HG03175 (cell line): ENCODE measurements around the gene C19orf38.

Source experiments
- ATAC-seq: cut with Tn5 transposase; IDR thresholded peaks from one replicate; pipeline ENCODE4 v1.9.1; 2021; ENCODE audit warnings: mild to moderate bottlenecking, moderate library complexity; ENCODE audit not compliant: unreplicated experiment

C19orf38 gene

DNA sequence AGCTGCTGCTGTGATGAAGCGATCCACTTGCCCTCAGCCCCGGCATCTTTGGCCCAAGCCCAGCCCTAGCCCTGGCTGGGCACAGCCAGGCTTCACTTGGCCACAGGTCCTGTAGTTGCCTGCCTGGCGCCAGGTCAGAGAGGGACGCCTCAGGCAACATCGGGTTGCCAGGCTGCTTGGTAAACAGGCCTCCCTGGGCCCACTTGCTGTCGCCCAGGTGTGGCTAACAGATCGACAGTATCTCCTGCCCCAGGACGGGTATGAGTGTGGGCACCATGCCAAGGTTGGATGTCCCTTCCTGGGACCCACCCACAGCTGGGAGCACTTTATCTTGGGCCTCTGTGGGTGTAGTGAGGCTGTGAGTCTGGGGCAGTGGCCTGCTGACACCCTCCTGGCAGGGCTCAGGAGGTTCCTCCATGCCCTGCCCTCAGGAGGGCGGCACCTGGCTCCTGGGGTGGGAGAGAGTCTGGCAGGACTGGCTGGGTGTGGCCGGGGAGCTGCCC, 51.0 kb downstream of the C19orf38 start:
- no peak for ATAC-seq

DNA sequence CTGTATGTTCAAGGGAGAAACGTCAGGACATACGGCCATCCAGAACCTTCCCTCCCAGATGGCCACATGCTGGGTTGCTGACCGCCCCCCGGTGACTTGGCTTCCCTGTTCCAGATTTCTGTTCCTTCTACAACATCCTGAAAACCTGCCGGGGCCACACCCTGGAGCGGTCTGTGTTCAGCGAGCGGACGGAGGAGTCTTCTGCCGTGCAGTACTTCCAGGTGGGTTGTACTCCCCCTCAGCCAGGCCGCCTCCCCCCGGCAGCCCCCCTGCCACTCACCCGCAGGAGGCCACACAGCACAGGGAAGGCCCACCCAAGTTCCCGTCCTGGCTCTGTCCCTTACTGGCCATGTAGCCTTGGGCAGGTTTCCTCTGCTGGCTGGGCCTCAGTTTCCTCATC, 59.7 kb downstream of the C19orf38 start:
- ATAC-seq = no peak

- no peak for ATAC-seq
Measured at GRCh38 chr19:10908380-10908960, 60.3 kb downstream of the C19orf38 start.

DNA sequence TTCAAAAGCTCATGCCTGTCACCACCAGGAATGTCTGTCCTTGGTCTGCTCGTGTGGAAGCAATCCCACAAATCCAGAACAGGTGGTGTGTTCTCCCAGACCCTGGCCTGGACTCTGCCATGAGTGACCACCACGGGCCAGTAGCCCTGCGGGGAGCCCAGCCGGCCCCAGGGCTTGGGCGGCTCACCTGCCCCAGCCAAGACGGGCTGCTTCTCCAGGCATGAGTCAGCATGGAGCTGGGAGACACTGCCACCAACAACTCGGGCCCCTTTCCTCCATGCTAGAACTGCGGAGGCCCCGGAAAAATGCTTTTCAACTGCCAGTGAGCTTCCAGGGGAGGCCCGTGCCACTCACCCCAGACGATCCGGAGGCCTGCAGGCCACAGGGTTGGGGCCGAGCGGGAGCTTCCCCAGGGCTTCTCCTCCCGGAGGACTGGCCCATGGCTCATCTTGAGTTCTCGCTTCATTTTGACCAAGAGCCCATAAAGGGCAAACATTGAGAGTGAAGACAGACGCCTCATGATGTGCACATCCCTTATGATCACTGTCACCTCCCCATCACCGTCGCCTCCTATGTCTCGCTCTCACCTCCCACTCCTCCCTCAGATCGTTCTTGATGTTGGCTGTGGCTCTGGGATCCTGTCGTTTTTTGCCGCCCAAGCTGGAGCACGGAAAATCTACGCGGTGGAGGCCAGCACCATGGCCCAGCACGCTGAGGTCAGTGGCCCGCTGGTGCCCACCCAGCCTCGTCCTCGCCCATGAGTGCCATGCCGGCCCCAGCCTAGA, 63.6 kb downstream of the C19orf38 start:
- ATAC-seq = no peak

DNA sequence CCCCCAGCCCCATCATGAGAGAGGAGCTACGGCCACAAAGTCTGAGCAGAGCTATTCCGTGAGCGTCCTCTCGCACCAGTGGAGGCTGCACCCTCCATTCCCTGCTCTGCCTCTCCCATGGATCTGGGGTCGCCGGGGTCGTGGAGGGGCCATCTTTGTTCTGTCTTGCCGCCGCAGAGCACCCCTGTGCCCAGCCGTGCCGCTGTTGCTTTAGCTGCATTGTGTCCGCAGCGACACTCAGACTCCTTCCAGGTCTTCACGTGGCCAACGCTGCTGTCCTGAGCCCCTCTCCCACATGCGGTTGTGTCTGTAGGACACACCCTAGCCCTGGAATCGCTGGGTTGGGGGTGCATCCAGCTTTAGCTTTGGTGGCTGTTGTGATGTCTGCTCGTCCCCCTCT, 64.4 kb downstream of the C19orf38 start:
- ATAC-seq = no peak

DNA sequence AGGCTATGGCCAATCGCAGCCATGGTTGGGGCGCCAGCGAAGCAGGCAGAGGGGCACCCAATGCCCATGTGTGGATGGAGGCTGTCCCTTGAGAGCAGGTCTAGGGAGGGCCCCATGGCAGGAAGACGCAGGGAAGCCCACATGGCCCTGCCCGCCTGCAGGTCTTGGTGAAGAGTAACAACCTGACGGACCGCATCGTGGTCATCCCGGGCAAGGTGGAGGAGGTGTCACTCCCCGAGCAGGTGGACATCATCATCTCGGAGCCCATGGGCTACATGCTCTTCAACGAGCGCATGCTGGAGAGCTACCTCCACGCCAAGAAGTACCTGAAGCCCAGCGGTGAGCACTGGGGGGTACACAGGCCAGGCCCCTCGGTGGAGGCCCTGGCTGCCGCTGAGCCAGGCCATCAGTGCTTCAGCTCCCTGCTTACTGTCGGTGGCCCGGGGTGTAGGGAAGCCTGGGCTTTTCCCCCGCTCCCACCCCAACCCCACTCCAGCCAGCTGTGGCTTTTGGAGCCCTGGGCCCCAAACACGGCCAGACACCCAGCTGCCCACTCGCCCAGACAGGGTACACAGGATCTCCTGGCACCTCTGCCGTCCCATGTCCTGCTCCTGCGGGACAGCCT, 65.6 kb downstream of the C19orf38 start:
- ATAC-seq = no peak

DNA sequence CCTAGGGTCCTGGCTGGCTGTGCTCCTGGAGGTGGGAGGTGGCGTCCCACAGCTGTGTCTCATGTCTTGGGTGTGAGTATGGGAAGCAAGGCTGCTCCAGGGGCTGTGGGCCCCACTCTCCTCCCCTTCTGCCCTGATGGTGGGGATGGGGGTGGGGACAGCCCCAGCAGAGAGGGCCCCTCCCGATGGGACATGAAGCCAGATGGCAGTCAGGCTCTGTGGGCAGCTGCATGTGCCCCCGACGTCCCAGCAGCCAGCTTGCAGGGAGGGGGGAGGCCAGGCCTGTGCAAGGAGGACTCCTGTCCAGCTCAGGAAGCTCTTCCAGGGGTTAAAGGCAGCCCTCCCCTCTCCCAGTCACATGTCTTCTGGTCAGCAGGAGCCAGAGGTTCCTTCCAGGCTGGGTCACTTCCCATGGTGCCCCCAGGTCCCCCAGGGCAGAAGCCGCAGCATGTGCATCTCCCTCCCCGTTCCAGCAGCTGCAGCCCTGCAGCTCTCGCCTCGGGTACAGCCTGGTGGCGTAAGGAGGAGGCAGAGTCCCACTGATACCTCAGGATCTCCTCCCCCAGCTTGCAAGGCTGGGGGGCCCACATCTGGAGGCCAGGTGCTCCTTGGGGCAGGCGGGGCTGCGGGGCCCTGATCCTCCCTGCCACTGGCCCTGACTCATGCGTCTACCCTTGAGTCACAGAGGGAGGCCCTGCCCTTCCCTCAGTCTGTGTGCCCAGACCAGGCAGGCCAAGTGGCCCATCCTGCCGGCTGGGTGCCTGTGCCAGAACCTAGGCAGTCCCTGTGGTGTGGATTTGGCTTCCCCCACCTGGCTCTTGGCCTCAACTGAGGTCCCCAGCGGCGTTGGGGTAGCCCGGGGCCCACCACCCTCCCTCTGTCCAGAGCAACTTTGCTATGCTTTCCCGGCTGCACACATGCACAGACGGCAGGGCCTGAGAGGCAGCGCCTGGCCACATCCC, 67.2 kb downstream of the C19orf38 start:
- ATAC-seq = no peak

GRCh38 chr19:10916602-10917001, 68.4 kb downstream of the C19orf38 start:
- ATAC-seq = no peak

- no peak for ATAC-seq
Measured at GRCh38 chr19:10918359-10918758, 70.1 kb downstream of the C19orf38 start.
